Hepatocyte (in vitro differentiated cells): Measurements from ENCODE around the gene ENO4. TPM values are rescaled to one million over a fixed set of nuclear protein-coding genes. Genes with fewer than 3 reads are reported as not detected.

ENCODE experiments used
- DNase-seq: peaks from one replicate; pipeline ENCODE4 v3.0.0-alpha.2; 2016; ENCODE audit warnings: low spot score
- H2AFZ ChIP-seq: fragments of 200-600 bp; sonication (generic); 2 replicates; pipeline ENCODE4 v1.6.0; 2016; ENCODE audit warnings: antibody characterized with exemption, mild to moderate bottlenecking
- H3K27ac ChIP-seq: fragments of 200-600 bp; sonication (generic); 2 replicates; pipeline ENCODE4 v1.5.1; 2016; ENCODE audit warnings: mild to moderate bottlenecking
- H3K27me3 ChIP-seq: fragments of 200-600 bp; sonication (generic); 2 replicates; pipeline ENCODE4 v1.6.1; 2016
- H3K36me3 ChIP-seq: fragments of 200-600 bp; sonication (generic); replicated peaks from 2 replicates; pipeline ENCODE4 v1.5.1; 2016; ENCODE audit warnings: low read depth; ENCODE audit not compliant: insufficient read depth
- H3K4me1 ChIP-seq: fragments of 200-600 bp; sonication (generic); 2 replicates; pipeline ENCODE4 v1.5.1; 2016; ENCODE audit warnings: mild to moderate bottlenecking, moderate library complexity; ENCODE audit not compliant: insufficient read depth
- H3K4me2 ChIP-seq: fragments of 200-600 bp; sonication (generic); 2 replicates; pipeline ENCODE4 v1.6.0; 2016
- H3K4me3 ChIP-seq: fragments of 200-600 bp; sonication (generic); 2 replicates; pipeline ENCODE4 v1.5.1; 2016; ENCODE audit warnings: mild to moderate bottlenecking
- H3K79me2 ChIP-seq: fragments of 200-600 bp; sonication (generic); 2 replicates; pipeline ENCODE4 v1.6.0; 2017; ENCODE audit warnings: mild to moderate bottlenecking
- H3K9me2 ChIP-seq: fragments of 200-600 bp; sonication (generic); replicated peaks from 2 replicates; pipeline ENCODE4 v1.6.0; 2017; ENCODE audit warnings: mild to moderate bottlenecking; ENCODE audit not compliant: insufficient read depth
- H3K9me3 ChIP-seq: fragments of 200-600 bp; sonication (generic); 2 replicates; pipeline ENCODE4 v1.5.1; 2016; ENCODE audit warnings: low read depth, mild to moderate bottlenecking
- H4K20me1 ChIP-seq: fragments of 200-600 bp; sonication (generic); 2 replicates; pipeline ENCODE4 v1.6.0; 2016; ENCODE audit warnings: mild to moderate bottlenecking; ENCODE audit not compliant: insufficient read depth, poor library complexity, severe bottlenecking
- CTCF ChIP-seq: fragments of 200-600 bp; sonication (generic); IDR thresholded peaks from 2 replicates; pipeline ENCODE4 v1.5.1; 2016; ENCODE audit warnings: antibody characterized with exemption, mild to moderate bottlenecking; ENCODE audit not compliant: poor library complexity
- EZH2 ChIP-seq: fragments of 200-600 bp; sonication (generic); IDR thresholded peaks from 2 replicates; pipeline ENCODE4 v1.6.1; 2016; ENCODE audit warnings: antibody characterized with exemption, mild to moderate bottlenecking, borderline replicate concordance
- EZH2phosphoT487 ChIP-seq: fragments of 200-600 bp; sonication (generic); IDR thresholded peaks from one replicate; pipeline ENCODE4 v1.6.1; 2018; ENCODE audit warnings: antibody characterized with exemption, mild to moderate bottlenecking, low read depth, moderate library complexity; ENCODE audit not compliant: unreplicated experiment, severe bottlenecking
- WGBS: methylation state at CpG from one replicate; pipeline ENCODE4 v1.1.6; 2016; ENCODE audit warnings: low lambda C conversion rate; ENCODE audit errors: missing lambda C conversion rate; 5-methylcytosine and 5-hydroxymethylcytosine counted together
- polyA plus RNA-seq: library from polyadenylated mRNA; unstranded; fragments of >200 nt; fragmentation: Nextera tagmentation; extraction: Ambion mirVana; gene quantifications from 2 replicates; pipeline ENCODE4 v1.2.1, GENCODE V29; 2016
- total RNA-seq: library from RNA; depleted of rRNA; stranded (reverse); fragments of >200 nt; gene quantifications from 2 replicates; pipeline ENCODE4 v1.2.3, GENCODE V29; 2014

The ENO4 gene
- total and polyA plus RNA-seq, 2 experiments from 2014 or later = 0.24 to 0.43 TPM

- no peak overlapping the region for H2AFZ ChIP-seq
- H3K4me2 ChIP-seq = no peak overlapping the region
- H3K4me3 ChIP-seq = no peak overlapping the region
- WGBS = 99% methylated on average over 3 of the region's 3 CpGs
- no peak for TF ChIP-seq EZH2phosphoT487
- TF ChIP-seq CTCF = no peak
- TF ChIP-seq EZH2 = no peak
- no peaks in the 10 kb centered on the region for H3K36me3 ChIP-seq
- H3K79me2 ChIP-seq = no peaks in the 10 kb centered on the region
- no peak overlapping the region for H3K27ac ChIP-seq
- no peaks in the 10 kb centered on the region for H3K4me1 ChIP-seq
- no peaks in the 10 kb centered on the region for H3K27me3 ChIP-seq
- H4K20me1 ChIP-seq = no peaks in the 10 kb centered on the region
- H3K9me3 ChIP-seq = peaks cover 6% of the 10 kb centered on the region
- no peak for DNase-seq
- no peaks in the 10 kb centered on the region for H3K9me2 ChIP-seq
These were observed 7.9 kb downstream of the ENO4 start for GRCh38 chr10:116857156-116857555.

- WGBS = 52% methylated on average over 2 of the region's 2 CpGs
- no peak overlapping the region for H2AFZ ChIP-seq
- H3K4me2 ChIP-seq = no peak overlapping the region
- no peak overlapping the region for H3K4me3 ChIP-seq
- no peaks in the 10 kb centered on the region for H3K27me3 ChIP-seq
- no peaks in the 10 kb centered on the region for H3K36me3 ChIP-seq
- H3K4me1 ChIP-seq = no peaks in the 10 kb centered on the region
- TF ChIP-seq CTCF = no peak
- TF ChIP-seq EZH2 = no peak
- no peak for TF ChIP-seq EZH2phosphoT487
- no peak for DNase-seq
- no peaks in the 10 kb centered on the region for H4K20me1 ChIP-seq
- H3K9me3 ChIP-seq = peaks cover 6% of the 10 kb centered on the region
- no peak overlapping the region for H3K27ac ChIP-seq
- H3K9me2 ChIP-seq = no peaks in the 10 kb centered on the region
- no peaks in the 10 kb centered on the region for H3K79me2 ChIP-seq
These were observed 12.5 kb downstream of the ENO4 start for GRCh38 chr10:116861796-116862195.

- Histone ChIP-seq H3K4me1 (no peaks in the 10 kb centered on the region), H2AFZ (no peak overlapping the region), H3K9me3 (no peaks in the 10 kb centered on the region), H3K79me2 (no peaks in the 10 kb centered on the region), H3K27me3 (no peaks in the 10 kb centered on the region), H3K27ac (no peak overlapping the region), H4K20me1 (no peaks in the 10 kb centered on the region), H3K4me2 (no peak overlapping the region), H3K36me3 (no peaks in the 10 kb centered on the region), H3K4me3 (no peak overlapping the region), H3K9me2 (no peaks in the 10 kb centered on the region)
- DNase-seq = no peak
- WGBS = 93% methylated on average over 4 of the region's 4 CpGs
- TF ChIP-seq CTCF = no peak
- TF ChIP-seq EZH2 = no peak
- no peak for TF ChIP-seq EZH2phosphoT487
These were observed 15.1 kb downstream of the ENO4 start for GRCh38 chr10:116864436-116864835.

GRCh38 chr10:116866066-116866465, 16.8 kb downstream of the ENO4 start:
- no peak overlapping the region for H3K27ac ChIP-seq
- DNase-seq = no peak
- no peak overlapping the region for H2AFZ ChIP-seq
- no peaks in the 10 kb centered on the region for H3K9me3 ChIP-seq
- no peaks in the 10 kb centered on the region for H3K27me3 ChIP-seq
- 64% methylated on average over 2 of the region's 2 CpGs for WGBS
- H3K4me3 ChIP-seq = no peak overlapping the region
- H3K9me2 ChIP-seq = no peaks in the 10 kb centered on the region
- no peaks in the 10 kb centered on the region for H4K20me1 ChIP-seq
- H3K4me1 ChIP-seq = peaks cover 6% of the 10 kb centered on the region
- no peak for TF ChIP-seq CTCF
- no peak for TF ChIP-seq EZH2
- TF ChIP-seq EZH2phosphoT487 = no peak
- no peak overlapping the region for H3K4me2 ChIP-seq
- no peaks in the 10 kb centered on the region for H3K79me2 ChIP-seq
- H3K36me3 ChIP-seq = no peaks in the 10 kb centered on the region
